ENCODE results near the gene MYBPC1.

DNA sequence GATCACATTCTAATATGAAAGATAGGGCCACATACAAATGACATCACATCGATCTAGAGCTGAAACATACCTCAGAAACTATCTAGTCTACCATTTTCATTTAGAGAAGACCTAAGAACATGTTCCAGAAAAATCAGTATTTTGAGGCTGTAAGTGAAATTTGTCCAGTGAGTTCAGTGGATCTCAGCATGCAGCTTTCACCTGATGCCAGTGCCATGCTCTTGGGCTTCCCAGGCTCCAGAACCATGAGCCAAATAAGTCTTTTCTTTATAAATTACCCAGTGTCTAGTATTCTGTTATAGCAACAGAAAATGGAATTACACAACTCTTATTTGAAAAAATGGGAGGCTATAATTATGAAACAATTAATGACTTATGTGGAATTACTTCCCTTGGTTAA lies 111.6 kb downstream of the MYBPC1 start:
- TF ChIP-seq, protein P1, sequence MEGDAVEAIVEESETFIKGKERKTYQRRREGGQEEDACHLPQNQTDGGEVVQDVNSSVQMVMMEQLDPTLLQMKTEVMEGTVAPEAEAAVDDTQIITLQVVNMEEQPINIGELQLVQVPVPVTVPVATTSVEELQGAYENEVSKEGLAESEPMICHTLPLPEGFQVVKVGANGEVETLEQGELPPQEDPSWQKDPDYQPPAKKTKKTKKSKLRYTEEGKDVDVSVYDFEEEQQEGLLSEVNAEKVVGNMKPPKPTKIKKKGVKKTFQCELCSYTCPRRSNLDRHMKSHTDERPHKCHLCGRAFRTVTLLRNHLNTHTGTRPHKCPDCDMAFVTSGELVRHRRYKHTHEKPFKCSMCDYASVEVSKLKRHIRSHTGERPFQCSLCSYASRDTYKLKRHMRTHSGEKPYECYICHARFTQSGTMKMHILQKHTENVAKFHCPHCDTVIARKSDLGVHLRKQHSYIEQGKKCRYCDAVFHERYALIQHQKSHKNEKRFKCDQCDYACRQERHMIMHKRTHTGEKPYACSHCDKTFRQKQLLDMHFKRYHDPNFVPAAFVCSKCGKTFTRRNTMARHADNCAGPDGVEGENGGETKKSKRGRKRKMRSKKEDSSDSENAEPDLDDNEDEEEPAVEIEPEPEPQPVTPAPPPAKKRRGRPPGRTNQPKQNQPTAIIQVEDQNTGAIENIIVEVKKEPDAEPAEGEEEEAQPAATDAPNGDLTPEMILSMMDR (IDR thresholded peaks at IDR 0.05) = no peak
- TF ChIP-seq EZH2 (IDR thresholded peaks at IDR 0.05; ENCODE audit: borderline replicate concordance, insufficient read depth, low read depth, low read length, poor library complexity, severe bottlenecking) = no peak
